Frontal cortex (tissue), 4 donors: Measurements from ENCODE around the gene ACP6. TPM values are rescaled to one million over a fixed set of nuclear protein-coding genes. Genes with fewer than 3 reads are reported as not detected.
A peak's percentile ranks its signal among the peaks of the same experiment; 100 is the strongest.

Experiments
- DNase-seq, 2 donors: peaks; one replicate each; pipeline ENCODE4 v3.0.0; 2012; ENCODE audit warnings: low spot score in 2 of 2
- FAIRE-seq: peaks from 2 replicates; lab custom pipeline; 2012; peaks lifted over from hg19 to GRCh38; lab: Jason Lieb, UNC
- total RNA-seq: library from RNA; depleted of rRNA; stranded (reverse); fragments of >200 nt; gene quantifications from one replicate; pipeline ENCODE4 v1.2.3, GENCODE V29; 2014
- donor health status: control.
- donor health status: control.
- donor health status: control.

The ACP6 gene
- total RNA-seq, 1 donor from 2014 or later, result 12.6 TPM

DNA sequence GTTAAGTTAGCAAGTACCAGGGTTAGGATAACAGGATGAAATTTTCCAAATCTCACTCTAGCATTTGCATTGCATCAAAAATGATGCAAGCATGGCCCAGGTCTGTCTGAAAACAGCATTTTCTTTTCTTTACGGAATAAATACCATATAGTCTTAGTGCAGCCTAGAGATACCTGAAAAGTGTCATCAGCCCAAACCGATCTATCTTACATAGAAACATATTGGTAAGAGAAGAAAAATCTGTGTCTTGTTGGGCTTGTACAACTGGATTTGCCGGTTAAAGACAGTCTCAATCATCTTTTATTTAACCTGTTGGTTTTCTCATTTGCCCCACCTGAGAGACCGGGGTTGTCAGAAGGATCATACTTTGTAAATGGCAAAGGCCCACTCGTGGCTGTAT is 15.8 kb downstream of the ACP6 start:
- no peak for FAIRE-seq

DNA sequence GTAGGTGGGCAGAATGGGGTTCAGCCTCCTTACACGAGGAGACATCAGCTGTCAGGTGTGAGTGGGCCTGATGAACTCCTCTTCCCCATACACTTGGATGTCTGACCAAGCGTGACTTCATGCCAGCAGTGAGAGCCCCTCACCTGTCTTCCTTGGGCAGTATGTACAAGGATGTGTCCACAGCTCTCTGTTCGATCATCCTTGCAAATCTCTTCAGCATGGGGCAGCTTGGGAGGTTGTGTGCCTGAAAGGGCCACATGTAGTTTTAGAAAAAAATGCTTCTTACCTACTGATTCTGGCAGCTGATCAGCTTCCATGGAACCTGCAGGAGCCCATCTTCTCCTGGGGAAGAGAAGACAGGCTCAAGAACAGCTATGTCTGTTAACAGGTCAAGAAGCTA is 18.0 kb downstream of the ACP6 start:
- DNase-seq (no peak), FAIRE-seq (no peak)

More for the DNA sequence above, 15.8 kb downstream of the ACP6 start:
- no peak for DNase-seq

DNA sequence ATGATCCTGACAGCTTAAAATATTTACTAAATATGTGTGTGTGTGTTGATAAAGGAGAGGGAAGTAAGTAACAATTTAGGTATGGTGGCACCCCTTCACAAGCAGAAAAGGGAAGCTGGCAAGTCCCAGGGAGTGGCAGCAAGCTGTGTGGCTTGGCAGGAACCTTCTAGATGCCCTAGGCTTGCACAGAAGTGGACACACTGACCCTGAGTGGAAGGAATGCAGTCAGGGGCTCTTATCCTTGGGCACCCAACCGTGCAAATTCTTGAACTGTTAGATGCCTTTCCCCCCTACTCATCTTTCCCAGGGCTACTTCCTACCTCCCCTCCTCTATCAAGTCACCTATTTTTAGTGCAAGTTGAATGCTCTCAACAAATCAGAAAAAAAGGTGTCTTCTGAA is 18.9 kb downstream of the ACP6 start:
- DNase-seq (no peak), FAIRE-seq (no peak)

DNA sequence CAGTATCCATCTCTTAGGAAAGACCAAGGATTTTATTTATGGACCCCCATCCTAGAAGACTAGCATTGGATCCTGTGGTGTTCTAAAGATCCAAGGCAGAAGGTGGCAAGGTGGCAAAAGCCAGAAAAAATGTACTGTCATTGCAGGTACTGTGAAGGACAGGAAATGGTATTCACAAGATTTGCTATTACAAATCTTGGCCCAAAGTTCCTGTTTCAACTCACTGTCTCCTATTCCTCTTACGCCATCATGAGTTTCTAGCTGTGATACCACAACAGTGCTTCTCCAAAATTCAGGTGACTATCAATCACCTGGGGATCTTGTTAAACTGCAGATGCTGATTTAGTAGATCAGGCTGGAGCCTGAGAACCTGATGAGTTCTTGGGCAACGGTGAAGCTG is 21.4 kb downstream of the ACP6 start:
- FAIRE-seq, result no peak
- no peak for DNase-seq

GRCh38 chr1:147647796-147648633 is 22.3 kb downstream of the ACP6 start:
- FAIRE-seq (no peak), DNase-seq (no peak)

DNA sequence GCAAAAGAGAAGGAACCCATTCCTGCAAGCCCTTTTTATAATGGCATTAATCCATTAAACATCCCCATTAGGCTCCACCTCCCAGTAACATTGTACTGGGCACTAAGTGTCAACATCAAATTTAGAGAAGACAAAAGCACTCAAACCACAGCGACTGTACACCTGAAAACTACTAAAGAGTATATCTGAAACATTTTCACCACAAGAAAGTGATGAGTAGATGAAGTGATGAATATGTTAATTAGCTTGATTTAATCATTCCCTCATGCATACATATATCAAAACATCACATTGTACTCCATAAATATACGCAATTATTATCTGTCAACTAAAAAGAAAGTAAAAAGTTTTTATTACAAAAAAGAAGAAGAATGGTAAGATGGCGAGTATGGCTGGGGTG is 26.4 kb downstream of the ACP6 start:
- FAIRE-seq (no peak), DNase-seq (no peak)

GRCh38 chr1:147641695-147642592 is 28.4 kb downstream of the ACP6 start:
- no peak for FAIRE-seq
- DNase-seq, result peak in 1 of 2 donors; percentile 27

- DNase-seq (no peak), FAIRE-seq (no peak)
Measured at GRCh38 chr1:147641291-147641690, 29.0 kb downstream of the ACP6 start.

DNA sequence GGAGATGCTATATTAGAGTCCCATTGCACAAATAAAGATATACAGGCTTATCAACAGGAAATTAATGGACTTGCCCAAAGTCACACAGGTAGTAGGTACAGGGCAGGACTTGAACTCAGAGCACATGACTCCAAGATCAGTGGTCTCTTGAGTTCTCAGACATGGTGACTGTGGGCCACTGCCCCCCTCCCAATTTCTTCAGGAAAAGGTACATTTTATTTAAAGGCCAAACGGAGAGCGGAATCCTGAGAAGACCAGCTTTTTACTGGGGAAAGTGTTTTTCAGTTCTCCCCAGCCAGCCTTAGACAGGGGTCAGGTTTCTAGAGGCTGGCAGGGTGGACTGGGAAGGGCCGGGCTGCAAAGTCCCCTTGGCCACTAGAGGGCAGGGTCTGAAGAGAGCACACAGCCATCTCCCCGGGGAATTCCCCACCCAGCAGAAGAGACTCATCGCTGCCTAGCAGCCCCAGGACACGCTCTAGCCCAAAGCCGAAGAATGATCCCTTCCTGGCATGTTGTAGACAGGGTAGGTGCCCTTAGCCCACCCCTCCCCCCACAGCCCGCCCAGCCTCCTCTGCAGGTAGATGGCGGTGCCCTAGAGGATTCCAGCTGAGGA is 29.7 kb downstream of the ACP6 start:
- no peak for FAIRE-seq
- DNase-seq, result peak in 1 of 2 donors; percentile 55

GRCh38 chr1:147636314-147636713 is 34.0 kb downstream of the ACP6 start:
- no peak for DNase-seq
- no peak for FAIRE-seq

- DNase-seq (no peak), FAIRE-seq (no peak)
Measured at GRCh38 chr1:147635342-147635741, 35.0 kb downstream of the ACP6 start.

DNA sequence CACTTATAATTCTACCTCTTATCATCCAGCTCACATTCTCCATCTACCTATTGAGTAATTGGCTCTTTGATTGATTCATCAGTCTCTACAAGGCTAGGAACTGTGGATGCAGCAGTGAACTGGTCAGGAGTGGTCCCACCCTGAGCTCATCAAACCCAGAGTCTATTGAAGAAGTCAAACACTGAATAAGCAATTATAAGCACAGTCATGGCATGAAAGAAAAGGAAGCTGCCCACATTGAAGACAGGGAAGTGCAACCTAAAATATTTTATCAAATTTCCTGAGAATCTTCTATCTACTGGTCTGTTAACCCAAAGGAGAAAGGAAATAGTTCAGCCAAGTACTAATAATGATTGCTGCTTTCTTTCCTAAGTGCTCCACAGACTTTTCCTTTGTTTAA is 35.7 kb downstream of the ACP6 start:
- DNase-seq (no peak), FAIRE-seq (no peak)

- DNase-seq, result no peak
- FAIRE-seq, result no peak
Measured at GRCh38 chr1:147633759-147634158, 36.6 kb downstream of the ACP6 start.

DNA sequence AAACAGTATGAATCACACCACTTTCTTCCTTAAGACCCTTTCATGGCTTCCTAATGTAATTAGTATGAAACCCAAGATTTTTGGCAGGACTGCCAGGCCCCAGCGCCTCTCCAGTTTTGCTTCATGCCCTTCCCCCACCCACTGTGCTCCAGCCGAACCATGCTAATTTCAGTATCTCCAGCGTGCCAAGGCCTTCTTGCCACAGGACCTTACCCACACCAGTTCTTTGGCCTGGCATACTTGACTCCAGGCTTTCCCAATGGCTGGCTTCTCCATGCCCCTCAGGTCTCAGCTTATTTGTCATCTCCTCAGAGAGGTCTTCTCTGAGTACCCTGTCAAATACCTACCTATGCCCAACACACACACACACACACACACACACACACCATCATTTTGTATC is 38.5 kb downstream of the ACP6 start:
- FAIRE-seq (no peak), DNase-seq (no peak)

DNA sequence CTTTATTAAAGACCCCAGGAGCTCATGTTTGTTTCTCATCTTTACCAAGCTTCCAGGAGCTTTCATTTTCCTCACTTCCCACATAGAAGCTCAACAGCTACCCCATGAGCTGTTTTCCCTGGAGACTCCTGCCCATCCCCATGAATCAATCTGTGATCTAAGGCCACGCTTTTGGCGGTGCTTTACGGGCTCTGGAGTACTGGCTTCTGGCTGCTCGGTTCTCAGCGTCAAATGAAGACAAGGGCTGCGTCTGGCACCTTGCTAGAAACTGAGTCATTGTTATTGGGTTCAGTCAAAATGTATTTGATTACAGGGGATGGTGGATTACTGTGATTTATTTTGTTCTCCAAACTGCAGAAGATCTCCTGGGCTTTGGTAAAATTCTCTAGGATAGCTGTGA is 39.9 kb downstream of the ACP6 start:
- FAIRE-seq (no peak), DNase-seq (no peak)

DNA sequence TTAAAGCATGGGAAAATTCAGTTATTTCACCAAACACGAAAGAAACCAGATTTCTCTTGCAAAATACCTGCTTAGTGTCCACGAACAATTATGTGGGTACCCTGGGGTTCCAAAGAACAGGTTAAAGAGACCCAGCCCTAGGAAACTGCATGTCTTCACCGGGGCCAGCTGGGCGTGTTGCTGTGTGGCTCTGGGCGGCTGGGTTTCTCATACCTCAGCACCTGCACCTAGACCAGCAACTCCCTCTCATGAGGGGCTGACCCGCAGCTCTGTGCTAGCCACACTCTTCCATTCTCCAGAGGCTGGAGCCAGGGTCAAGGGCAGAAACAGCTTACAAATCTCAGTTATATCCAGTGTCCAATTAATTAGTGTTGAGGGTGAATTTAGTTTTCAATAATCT is 40.3 kb downstream of the ACP6 start:
- no peak for FAIRE-seq
- no peak for DNase-seq

DNA sequence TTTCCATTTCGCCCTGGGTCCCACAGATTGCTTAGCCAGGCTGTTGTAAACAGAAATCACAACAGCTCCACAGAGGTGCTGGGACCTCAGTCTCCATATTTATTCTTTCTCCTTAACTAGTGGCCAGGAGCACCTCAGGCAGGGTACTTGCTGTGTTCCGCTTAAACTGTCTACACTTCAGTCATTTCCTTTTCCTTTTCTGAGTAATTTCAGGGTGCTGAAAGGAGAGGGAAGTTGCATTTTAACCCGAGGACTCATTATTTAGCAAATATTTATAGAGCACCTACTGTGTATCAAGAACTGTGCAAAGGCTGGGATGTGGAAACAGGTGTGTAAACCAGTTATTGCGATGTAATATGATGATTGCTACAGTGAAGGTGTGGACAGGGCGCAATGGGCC is 41.9 kb downstream of the ACP6 start:
- DNase-seq (no peak), FAIRE-seq (no peak)

DNA sequence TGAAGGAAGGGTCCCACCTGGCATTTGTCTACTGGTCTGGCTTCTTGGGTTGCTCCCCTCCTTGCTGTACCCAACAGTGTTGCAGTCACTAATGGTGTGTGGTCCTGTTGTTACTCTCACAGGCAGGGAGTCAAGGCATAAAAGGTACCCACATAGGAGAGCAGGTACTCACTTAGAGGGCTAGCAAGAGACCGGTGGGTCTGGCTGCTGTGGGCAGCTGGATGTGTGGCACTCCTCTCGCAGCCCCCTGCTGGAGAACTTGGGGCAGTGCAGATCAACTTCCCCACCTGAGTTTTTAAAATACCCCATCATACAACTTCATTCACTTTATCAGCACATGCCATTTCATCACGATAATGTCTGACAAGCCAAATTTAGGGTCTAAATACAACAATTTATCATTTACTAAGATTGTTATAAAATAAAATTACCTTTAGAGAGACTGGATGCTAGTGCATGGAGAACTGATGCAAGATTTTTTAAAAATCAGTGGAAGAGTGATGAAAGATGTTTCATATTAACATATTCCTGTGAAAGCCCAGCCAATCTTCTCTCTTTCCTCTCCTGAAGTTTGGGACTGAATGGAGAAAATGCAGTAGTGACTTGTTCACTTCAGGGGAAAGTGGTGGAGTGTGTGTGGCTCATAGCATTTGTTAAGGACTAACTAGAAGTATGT is 42.8 kb downstream of the ACP6 start:
- no peak for FAIRE-seq
- peak; percentile 30 to 71 for DNase-seq

- no peak for FAIRE-seq
Measured at GRCh38 chr1:147626739-147627138, 43.6 kb downstream of the ACP6 start.

DNA sequence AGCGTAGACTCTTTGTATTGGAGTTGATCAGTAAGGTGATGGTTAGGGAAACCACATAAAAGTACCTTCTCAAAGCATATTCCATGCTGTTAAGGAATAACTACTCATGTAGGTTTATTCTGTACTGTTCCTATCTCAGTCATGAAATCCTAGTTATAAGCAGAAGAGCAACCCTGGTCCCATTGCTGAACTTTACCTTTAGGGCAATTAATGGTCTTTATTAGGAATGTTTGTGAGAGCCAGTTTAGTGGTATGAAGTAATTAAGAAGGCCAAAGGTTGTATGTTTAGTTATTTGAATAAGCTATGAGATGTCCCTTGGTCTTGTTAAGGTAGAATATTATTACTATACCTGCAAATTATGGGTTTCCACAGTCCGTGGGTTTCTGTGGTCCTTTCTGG is 44.0 kb downstream of the ACP6 start:
- DNase-seq (no peak), FAIRE-seq (no peak)

More at GRCh38 chr1:147626739-147627138, 43.6 kb downstream of the ACP6 start:
- DNase-seq, result no peak
